ENCODE data around the gene TMEM26. TPM values are rescaled to one million over a fixed set of nuclear protein-coding genes. Genes with fewer than 3 reads are reported as not detected.
"Not testable (repeated sequence)": the region's sequence is repeated elsewhere in the genome, so short reads cannot be mapped to it uniquely, and the experiment has no call there.

The TMEM26 gene
- total RNA-seq, 4 donors from 2014 or later = 0.13 to 0.29 (median 0.17) TPM; not detected in 1

- Histone ChIP-seq H3K9me3 (no peaks in the 10 kb centered on the region), H3K4me1 (no peaks in the 10 kb centered on the region), H3K4me3 (no peak overlapping the region), H3K27ac (replicated peaks in 1 of 4) (no peak overlapping the region), H3K36me3 (no peaks in the 10 kb centered on the region), H3K27me3 (no peaks in the 10 kb centered on the region)
- no peak for DNase-seq (ENCODE audit: extremely low spot score)
- TF ChIP-seq EP300 (IDR thresholded peaks at IDR 0.05) = no peak
- TF ChIP-seq, protein P1, sequence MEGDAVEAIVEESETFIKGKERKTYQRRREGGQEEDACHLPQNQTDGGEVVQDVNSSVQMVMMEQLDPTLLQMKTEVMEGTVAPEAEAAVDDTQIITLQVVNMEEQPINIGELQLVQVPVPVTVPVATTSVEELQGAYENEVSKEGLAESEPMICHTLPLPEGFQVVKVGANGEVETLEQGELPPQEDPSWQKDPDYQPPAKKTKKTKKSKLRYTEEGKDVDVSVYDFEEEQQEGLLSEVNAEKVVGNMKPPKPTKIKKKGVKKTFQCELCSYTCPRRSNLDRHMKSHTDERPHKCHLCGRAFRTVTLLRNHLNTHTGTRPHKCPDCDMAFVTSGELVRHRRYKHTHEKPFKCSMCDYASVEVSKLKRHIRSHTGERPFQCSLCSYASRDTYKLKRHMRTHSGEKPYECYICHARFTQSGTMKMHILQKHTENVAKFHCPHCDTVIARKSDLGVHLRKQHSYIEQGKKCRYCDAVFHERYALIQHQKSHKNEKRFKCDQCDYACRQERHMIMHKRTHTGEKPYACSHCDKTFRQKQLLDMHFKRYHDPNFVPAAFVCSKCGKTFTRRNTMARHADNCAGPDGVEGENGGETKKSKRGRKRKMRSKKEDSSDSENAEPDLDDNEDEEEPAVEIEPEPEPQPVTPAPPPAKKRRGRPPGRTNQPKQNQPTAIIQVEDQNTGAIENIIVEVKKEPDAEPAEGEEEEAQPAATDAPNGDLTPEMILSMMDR (IDR thresholded peaks at IDR 0.05) = no peak
- TF ChIP-seq POLR2A (IDR thresholded peaks at IDR 0.05; ENCODE audit: low read depth) = no peak
- no peak for TF ChIP-seq POLR2AphosphoS5 (IDR thresholded peaks at IDR 0.05)
- intact Hi-C loops (cut with DNase I) = no loop called here
- WGBS = 81% methylated on average over 3 of the region's 3 CpGs
Measured at GRCh38 chr10:61391281-61391680, 61.9 kb downstream of the TMEM26 start.

GRCh38 chr10:61390851-61391250 is 62.3 kb downstream of the TMEM26 start:
- no peaks in the 10 kb centered on the region for H3K4me1 ChIP-seq
- DNase-seq (ENCODE audit: extremely low spot score) = no peak
- WGBS = 73% methylated on average over 4 of the region's 4 CpGs
- H3K36me3 ChIP-seq = no peaks in the 10 kb centered on the region
- TF ChIP-seq POLR2AphosphoS5 (IDR thresholded peaks at IDR 0.05) (no peak), POLR2A (IDR thresholded peaks at IDR 0.05; ENCODE audit: low read depth) (no peak), EP300 (IDR thresholded peaks at IDR 0.05) (no peak)
- TF ChIP-seq, protein P1 (IDR thresholded peaks at IDR 0.05) = no peak
- no peaks in the 10 kb centered on the region for H3K9me3 ChIP-seq
- intact Hi-C loops (cut with DNase I) = no loop called here
- H3K27ac ChIP-seq (replicated peaks in 1 of 4) = no peak overlapping the region
- H3K27me3 ChIP-seq = no peaks in the 10 kb centered on the region
- H3K4me3 ChIP-seq = no peak overlapping the region

- Histone ChIP-seq H3K4me3 (no peak overlapping the region), H3K27me3 (no peaks in the 10 kb centered on the region), H3K9me3 (no peaks in the 10 kb centered on the region), H3K36me3 (no peaks in the 10 kb centered on the region), H3K27ac (replicated peaks in 1 of 4) (no peak overlapping the region), H3K4me1 (no peaks in the 10 kb centered on the region)
- intact Hi-C loops (cut with DNase I) = no loop called here
- 87% methylated on average over 3 of the region's 3 CpGs for whole genome bisulfite sequencing
- TF ChIP-seq, protein P1 (IDR thresholded peaks at IDR 0.05) = no peak
- TF ChIP-seq POLR2A (IDR thresholded peaks at IDR 0.05; ENCODE audit: low read depth) = no peak
- TF ChIP-seq EP300 (IDR thresholded peaks at IDR 0.05) = no peak
- no peak for TF ChIP-seq POLR2AphosphoS5 (IDR thresholded peaks at IDR 0.05)
- DNase-seq (ENCODE audit: extremely low spot score) = no peak
Measured at GRCh38 chr10:61389887-61390286, 63.3 kb downstream of the TMEM26 start.

GRCh38 chr10:61388986-61389385 is 64.2 kb downstream of the TMEM26 start:
- H3K27me3 ChIP-seq; H3K4me1 ChIP-seq; H3K4me3 ChIP-seq; intact Hi-C loops (cut with DNase I); H3K9me3 ChIP-seq; H3K27ac ChIP-seq (replicated peaks in 1 of 4); H3K36me3 ChIP-seq; DNase-seq (ENCODE audit: extremely low spot score): not testable (repeated sequence)
- 85% methylated on average over 6 of the region's 6 CpGs for WGBS

- Histone ChIP-seq H3K4me3 (no peak overlapping the region), H3K4me1 (no peaks in the 10 kb centered on the region), H3K27me3 (no peaks in the 10 kb centered on the region), H3K9me3 (no peaks in the 10 kb centered on the region), H3K27ac (replicated peaks in 1 of 4) (no peak overlapping the region), H3K36me3 (no peaks in the 10 kb centered on the region)
- DNase-seq (ENCODE audit: extremely low spot score) = no peak
- intact Hi-C loops (cut with DNase I) = no loop called here
- WGBS = 92% methylated on average over 2 of the region's 2 CpGs
- TF ChIP-seq EP300 (IDR thresholded peaks at IDR 0.05) (no peak), POLR2AphosphoS5 (IDR thresholded peaks at IDR 0.05) (no peak), POLR2A (IDR thresholded peaks at IDR 0.05; ENCODE audit: low read depth) (no peak)
- TF ChIP-seq, protein P1 (IDR thresholded peaks at IDR 0.05) = no peak
Measured at GRCh38 chr10:61385231-61386001, 67.8 kb downstream of the TMEM26 start.

GRCh38 chr10:61381153-61381552 is 72.0 kb downstream of the TMEM26 start:
- WGBS = 97% methylated on average over 3 of the region's 3 CpGs

More at GRCh38 chr10:61381153-61381552, 72.0 kb downstream of the TMEM26 start:
- intact Hi-C loops (cut with DNase I); H3K4me3 ChIP-seq; H3K27me3 ChIP-seq; H3K36me3 ChIP-seq; H3K27ac ChIP-seq (replicated peaks in 1 of 4); H3K9me3 ChIP-seq; DNase-seq (ENCODE audit: extremely low spot score); H3K4me1 ChIP-seq: not testable (repeated sequence)

Data from esophagus muscularis mucosa (tissue), 4 donors.